ENCODE data around the gene GDPD3.

- TF ChIP-seq POLR2A (IDR thresholded peaks at IDR 0.05; ENCODE audit: low read depth) (no peak), CTCF (IDR thresholded peaks at IDR 0.05) (no peak), EP300 (IDR thresholded peaks at IDR 0.05) (no peak), POLR2AphosphoS5 (IDR thresholded peaks at IDR 0.05) (no peak)
Observed at GRCh38 chr16:30060836-30061554, 52.3 kb downstream of the GDPD3 start.

All from esophagus muscularis mucosa (tissue), 4 donors.